ENCODE data around the gene PGR. TPM values are rescaled to one million over a fixed set of nuclear protein-coding genes. Genes with fewer than 3 reads are reported as not detected.

Gene PGR
- total RNA-seq, 1 donor from 2014 or later: not detected

- peak; percentile 9 for DNase-seq (ENCODE audit: low read depth)
- H3K4me3 ChIP-seq (ENCODE audit: low read depth, low read length): no peak overlapping the region
- peak; percentile 59 for TF ChIP-seq CTCF (conservative IDR thresholded peaks at IDR 0.05; ENCODE audit: low read depth, low read length)
Observed at GRCh38 chr11:100980156-100980555, 149.5 kb downstream of the PGR start.
